PC-9 (cell line): ENCODE data around the gene TEAD3.

Experiments
- EZH2 ChIP-seq: fragments of 200-600 bp; sonication (generic); IDR thresholded peaks from 2 replicates; pipeline ENCODE4 v1.8.0; 2017; ENCODE audit warnings: antibody characterized with exemption, low read depth
- TF ChIP-seq, protein P1 (sequence below): fragments of 200-600 bp; sonication (generic); conservative IDR thresholded peaks from 2 replicates; pipeline ENCODE4 v1.6.1; 2017; ENCODE audit warnings: mixed run types, antibody characterized with exemption, mild to moderate bottlenecking, moderate library complexity

- TF ChIP-seq, protein P1, sequence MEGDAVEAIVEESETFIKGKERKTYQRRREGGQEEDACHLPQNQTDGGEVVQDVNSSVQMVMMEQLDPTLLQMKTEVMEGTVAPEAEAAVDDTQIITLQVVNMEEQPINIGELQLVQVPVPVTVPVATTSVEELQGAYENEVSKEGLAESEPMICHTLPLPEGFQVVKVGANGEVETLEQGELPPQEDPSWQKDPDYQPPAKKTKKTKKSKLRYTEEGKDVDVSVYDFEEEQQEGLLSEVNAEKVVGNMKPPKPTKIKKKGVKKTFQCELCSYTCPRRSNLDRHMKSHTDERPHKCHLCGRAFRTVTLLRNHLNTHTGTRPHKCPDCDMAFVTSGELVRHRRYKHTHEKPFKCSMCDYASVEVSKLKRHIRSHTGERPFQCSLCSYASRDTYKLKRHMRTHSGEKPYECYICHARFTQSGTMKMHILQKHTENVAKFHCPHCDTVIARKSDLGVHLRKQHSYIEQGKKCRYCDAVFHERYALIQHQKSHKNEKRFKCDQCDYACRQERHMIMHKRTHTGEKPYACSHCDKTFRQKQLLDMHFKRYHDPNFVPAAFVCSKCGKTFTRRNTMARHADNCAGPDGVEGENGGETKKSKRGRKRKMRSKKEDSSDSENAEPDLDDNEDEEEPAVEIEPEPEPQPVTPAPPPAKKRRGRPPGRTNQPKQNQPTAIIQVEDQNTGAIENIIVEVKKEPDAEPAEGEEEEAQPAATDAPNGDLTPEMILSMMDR: no peak
- TF ChIP-seq EZH2: no peak
These were observed 21.8 kb downstream of the TEAD3 start for GRCh38 chr6:35474942-35475570.
